HepG2 (cell line): Measurements from ENCODE around the gene MRPL28. TPM values are rescaled to one million over a fixed set of nuclear protein-coding genes. Genes with fewer than 3 reads are reported as not detected.
A peak's percentile ranks its signal among the peaks of the same experiment; 100 is the strongest.

Experiments used
- ADNP ChIP-seq: sonication (generic); formaldehyde crosslinking; IDR thresholded peaks from 2 replicates; pipeline ENCODE4 v1.4.0; 2020; ENCODE audit warnings: missing genetic modification reagents
- CREB1 ChIP-seq, 2 experiments: fragments of 450-650 bp in 1 of 2; IDR thresholded peaks; 2 replicates each; pipeline ENCODE4 v1.6.1; 2016 to 2017; ENCODE audit warnings: control low read depth in 1 of 2, mild to moderate bottlenecking in 1 of 2, missing compliant biosample characterization in 1 of 2, missing genetic modification characterization in 1 of 2
- DR1 ChIP-seq: sonication (generic); formaldehyde crosslinking; IDR thresholded peaks from 2 replicates; pipeline ENCODE4 v1.8.0; 2021; ENCODE audit warnings: mild to moderate bottlenecking, missing genetic modification reagents, inconsistent platforms
- HDAC2 ChIP-seq: sonication (generic); formaldehyde crosslinking; IDR thresholded peaks from 2 replicates; pipeline ENCODE4 v1.4.0; 2020; ENCODE audit warnings: missing genetic modification reagents
- HMG20A ChIP-seq: IDR thresholded peaks from 2 replicates; pipeline ENCODE4 v1.6.1; 2016; ENCODE audit warnings: borderline replicate concordance
- KAT8 ChIP-seq: IDR thresholded peaks from 2 replicates; pipeline ENCODE4 v1.6.1; 2016; ENCODE audit warnings: missing genetic modification reagents, missing compliant biosample characterization
- KMT2A ChIP-seq: sonication (generic); formaldehyde crosslinking; IDR thresholded peaks from 2 replicates; pipeline ENCODE4 v1.4.0; 2020; ENCODE audit warnings: missing genetic modification reagents
- MAFG ChIP-seq: sonication (generic); formaldehyde crosslinking; IDR thresholded peaks from 2 replicates; pipeline ENCODE4 v1.5.1; 2020; ENCODE audit warnings: mild to moderate bottlenecking, missing genetic modification reagents
- NCOA2 ChIP-seq: sonication (generic); formaldehyde crosslinking; IDR thresholded peaks from 2 replicates; pipeline ENCODE4 v1.8.0; 2022; ENCODE audit warnings: inconsistent platforms
- PHF20 ChIP-seq: sonication (generic); formaldehyde crosslinking; IDR thresholded peaks from 2 replicates; pipeline ENCODE4 v1.5.0; 2020; ENCODE audit warnings: mild to moderate bottlenecking, missing genetic modification reagents
- RARG ChIP-seq: sonication (generic); formaldehyde crosslinking; IDR thresholded peaks from 2 replicates; pipeline ENCODE4 v1.4.0; 2020; ENCODE audit warnings: low read depth, mild to moderate bottlenecking, missing genetic modification reagents
- SIX1 ChIP-seq: sonication (generic); formaldehyde crosslinking; IDR thresholded peaks from 2 replicates; pipeline ENCODE4 v1.4.0; 2020; ENCODE audit warnings: missing genetic modification reagents, borderline replicate concordance
- ZFX ChIP-seq: sonication (generic); formaldehyde crosslinking; IDR thresholded peaks from 2 replicates; pipeline ENCODE4 v1.4.0; 2020; ENCODE audit warnings: mild to moderate bottlenecking, low read depth, missing genetic modification reagents, moderate library complexity
- ZMYM2 ChIP-seq: sonication (generic); formaldehyde crosslinking; IDR thresholded peaks from 2 replicates; pipeline ENCODE4 v1.8.0; 2022; ENCODE audit warnings: mild to moderate bottlenecking, missing genetic modification reagents
- ZNF224 ChIP-seq: sonication (generic); formaldehyde crosslinking; IDR thresholded peaks from 2 replicates; pipeline ENCODE4 v1.5.0; 2020; ENCODE audit warnings: mild to moderate bottlenecking, missing genetic modification reagents
- ZNF572 ChIP-seq: sonication (generic); formaldehyde crosslinking; IDR thresholded peaks from 2 replicates; pipeline ENCODE4 v1.5.1; 2020; ENCODE audit warnings: mild to moderate bottlenecking, missing genetic modification reagents
- ZNF773 ChIP-seq: sonication (generic); formaldehyde crosslinking; IDR thresholded peaks from 2 replicates; pipeline ENCODE4 v1.4.0; 2020; ENCODE audit warnings: missing genetic modification reagents, borderline replicate concordance
- ZNF883 ChIP-seq: sonication (generic); formaldehyde crosslinking; IDR thresholded peaks from 2 replicates; pipeline ENCODE4 v1.5.1; 2020; ENCODE audit warnings: mild to moderate bottlenecking, missing genetic modification reagents; ENCODE audit errors: not compliant biosample characterization
- polyA plus RNA-seq, 8 experiments: library from polyadenylated mRNA; depleted of rRNA in 3 of 8; stranded (reverse) in 7 of 8; unstranded in 1 of 8; fragments of >200 nt; fragmentation: Illumina TruSeq in 4 of 8; extraction: Trizol in 4 of 8; gene quantifications; 2 replicates each; pipeline versions ENCODE4 v1.2.1 to v1.2.3, GENCODE V29; 2011 to 2016; ENCODE audit warnings: low read depth in 4 of 8, missing spikeins in 1 of 8, mixed read lengths in 1 of 8; ENCODE audit not compliant: insufficient read depth in 1 of 8
- total RNA-seq, 5 experiments: library from RNA; depleted of rRNA; stranded (reverse); fragments of >200 nt; fragmentation: Illumina TruSeq; extraction: Trizol; gene quantifications; 2 replicates each; pipeline ENCODE4 v1.2.3, GENCODE V29; 2016; ENCODE audit warnings: low read depth in 1 of 5
- TF ChIP-seq, protein P1 (sequence below): IDR thresholded peaks from 2 replicates; pipeline ENCODE4 v1.6.1; 2016; ENCODE audit warnings: missing compliant biosample characterization, missing genetic modification reagents, borderline replicate concordance
- TF ChIP-seq, protein P2 (sequence below): sonication (generic); formaldehyde crosslinking; IDR thresholded peaks from 2 replicates; pipeline ENCODE4 v1.5.1; 2020; ENCODE audit warnings: missing genetic modification reagents, mild to moderate bottlenecking, borderline replicate concordance
- TF ChIP-seq, protein P3 (sequence below): sonication (generic); formaldehyde crosslinking; IDR thresholded peaks from 2 replicates; pipeline ENCODE4 v1.5.1; 2020; ENCODE audit warnings: mild to moderate bottlenecking, missing genetic modification reagents, moderate library complexity

MRPL28 gene
- total and polyA plus RNA-seq, 2 of the 13 experiments (the other 11 are each of a cell fraction or from before 2014, with no cell fraction given), result 114 to 135 TPM

GRCh38 chr16:396605-397004, 26.3 kb upstream of the MRPL28 start (continued):
- TF ChIP-seq NCOA2, result 0 out of 2 replicates have a peak, but pooled peaks have one; percentile 23
- no peak for TF ChIP-seq ZFX (CRISPR knock-in tag)
- TF ChIP-seq, protein P1, sequence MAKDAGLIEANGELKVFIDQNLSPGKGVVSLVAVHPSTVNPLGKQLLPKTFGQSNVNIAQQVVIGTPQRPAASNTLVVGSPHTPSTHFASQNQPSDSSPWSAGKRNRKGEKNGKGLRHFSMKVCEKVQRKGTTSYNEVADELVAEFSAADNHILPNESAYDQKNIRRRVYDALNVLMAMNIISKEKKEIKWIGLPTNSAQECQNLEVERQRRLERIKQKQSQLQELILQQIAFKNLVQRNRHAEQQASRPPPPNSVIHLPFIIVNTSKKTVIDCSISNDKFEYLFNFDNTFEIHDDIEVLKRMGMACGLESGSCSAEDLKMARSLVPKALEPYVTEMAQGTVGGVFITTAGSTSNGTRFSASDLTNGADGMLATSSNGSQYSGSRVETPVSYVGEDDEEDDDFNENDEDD (CRISPR knock-in tag), result peak; percentile 83; the same call in 1 of the 2 replicates
- no peak for TF ChIP-seq ADNP (CRISPR knock-in tag)
- peak; percentile 56 for TF ChIP-seq HDAC2 (CRISPR knock-in tag)
- no peak for TF ChIP-seq ZNF883 (CRISPR knock-in tag)
- no peak for TF ChIP-seq SIX1 (CRISPR knock-in tag)
- 0 out of 2 replicates have a peak, but pooled peaks have one; percentile 44 for TF ChIP-seq ZNF224 (CRISPR knock-in tag)
- TF ChIP-seq, protein P2, sequence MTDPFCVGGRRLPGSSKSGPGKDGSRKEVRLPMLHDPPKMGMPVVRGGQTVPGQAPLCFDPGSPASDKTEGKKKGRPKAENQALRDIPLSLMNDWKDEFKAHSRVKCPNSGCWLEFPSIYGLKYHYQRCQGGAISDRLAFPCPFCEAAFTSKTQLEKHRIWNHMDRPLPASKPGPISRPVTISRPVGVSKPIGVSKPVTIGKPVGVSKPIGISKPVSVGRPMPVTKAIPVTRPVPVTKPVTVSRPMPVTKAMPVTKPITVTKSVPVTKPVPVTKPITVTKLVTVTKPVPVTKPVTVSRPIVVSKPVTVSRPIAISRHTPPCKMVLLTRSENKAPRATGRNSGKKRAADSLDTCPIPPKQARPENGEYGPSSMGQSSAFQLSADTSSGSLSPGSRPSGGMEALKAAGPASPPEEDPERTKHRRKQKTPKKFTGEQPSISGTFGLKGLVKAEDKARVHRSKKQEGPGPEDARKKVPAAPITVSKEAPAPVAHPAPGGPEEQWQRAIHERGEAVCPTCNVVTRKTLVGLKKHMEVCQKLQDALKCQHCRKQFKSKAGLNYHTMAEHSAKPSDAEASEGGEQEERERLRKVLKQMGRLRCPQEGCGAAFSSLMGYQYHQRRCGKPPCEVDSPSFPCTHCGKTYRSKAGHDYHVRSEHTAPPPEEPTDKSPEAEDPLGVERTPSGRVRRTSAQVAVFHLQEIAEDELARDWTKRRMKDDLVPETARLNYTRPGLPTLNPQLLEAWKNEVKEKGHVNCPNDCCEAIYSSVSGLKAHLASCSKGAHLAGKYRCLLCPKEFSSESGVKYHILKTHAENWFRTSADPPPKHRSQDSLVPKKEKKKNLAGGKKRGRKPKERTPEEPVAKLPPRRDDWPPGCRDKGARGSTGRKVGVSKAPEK (CRISPR knock-in tag), result 0 out of 2 replicates have a peak, but pooled peaks have one; percentile 49
- TF ChIP-seq ZNF572 (CRISPR knock-in tag), result no peak
- peak; percentile 22; the same call in 1 of the 2 replicates for TF ChIP-seq PHF20 (CRISPR knock-in tag)
- no peak for TF ChIP-seq DR1
- TF ChIP-seq, protein P3, sequence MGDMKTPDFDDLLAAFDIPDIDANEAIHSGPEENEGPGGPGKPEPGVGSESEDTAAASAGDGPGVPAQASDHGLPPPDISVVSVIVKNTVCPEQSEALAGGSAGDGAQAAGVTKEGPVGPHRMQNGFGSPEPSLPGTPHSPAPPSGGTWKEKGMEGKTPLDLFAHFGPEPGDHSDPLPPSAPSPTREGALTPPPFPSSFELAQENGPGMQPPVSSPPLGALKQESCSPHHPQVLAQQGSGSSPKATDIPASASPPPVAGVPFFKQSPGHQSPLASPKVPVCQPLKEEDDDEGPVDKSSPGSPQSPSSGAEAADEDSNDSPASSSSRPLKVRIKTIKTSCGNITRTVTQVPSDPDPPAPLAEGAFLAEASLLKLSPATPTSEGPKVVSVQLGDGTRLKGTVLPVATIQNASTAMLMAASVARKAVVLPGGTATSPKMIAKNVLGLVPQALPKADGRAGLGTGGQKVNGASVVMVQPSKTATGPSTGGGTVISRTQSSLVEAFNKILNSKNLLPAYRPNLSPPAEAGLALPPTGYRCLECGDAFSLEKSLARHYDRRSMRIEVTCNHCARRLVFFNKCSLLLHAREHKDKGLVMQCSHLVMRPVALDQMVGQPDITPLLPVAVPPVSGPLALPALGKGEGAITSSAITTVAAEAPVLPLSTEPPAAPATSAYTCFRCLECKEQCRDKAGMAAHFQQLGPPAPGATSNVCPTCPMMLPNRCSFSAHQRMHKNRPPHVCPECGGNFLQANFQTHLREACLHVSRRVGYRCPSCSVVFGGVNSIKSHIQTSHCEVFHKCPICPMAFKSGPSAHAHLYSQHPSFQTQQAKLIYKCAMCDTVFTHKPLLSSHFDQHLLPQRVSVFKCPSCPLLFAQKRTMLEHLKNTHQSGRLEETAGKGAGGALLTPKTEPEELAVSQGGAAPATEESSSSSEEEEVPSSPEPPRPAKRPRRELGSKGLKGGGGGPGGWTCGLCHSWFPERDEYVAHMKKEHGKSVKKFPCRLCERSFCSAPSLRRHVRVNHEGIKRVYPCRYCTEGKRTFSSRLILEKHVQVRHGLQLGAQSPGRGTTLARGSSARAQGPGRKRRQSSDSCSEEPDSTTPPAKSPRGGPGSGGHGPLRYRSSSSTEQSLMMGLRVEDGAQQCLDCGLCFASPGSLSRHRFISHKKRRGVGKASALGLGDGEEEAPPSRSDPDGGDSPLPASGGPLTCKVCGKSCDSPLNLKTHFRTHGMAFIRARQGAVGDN (CRISPR knock-in tag), result peak; percentile 60
- no peak for TF ChIP-seq HMG20A (CRISPR knock-in tag)
- TF ChIP-seq RARG, result no peak
- TF ChIP-seq CREB1 (IDR thresholded peaks at IDR 0.05), result no peak
- no peak for TF ChIP-seq CREB1 (CRISPR knock-in tag; IDR thresholded peaks at IDR 0.05)
- TF ChIP-seq ZNF773 (CRISPR knock-in tag), result no peak
- TF ChIP-seq KAT8 (CRISPR knock-in tag), result no peak
- peak; percentile 45; the same call in 1 of the 2 replicates for TF ChIP-seq KMT2A
- peak; percentile 60; the same call in 1 of the 2 replicates for TF ChIP-seq ZMYM2
- no peak for TF ChIP-seq MAFG (CRISPR knock-in tag)
